HG03571 (cell line): Measurements from ENCODE around the gene PDXDC1.
"Not testable (repeated sequence)": the region's sequence is repeated elsewhere in the genome, so short reads cannot be mapped to it uniquely, and the experiment has no call there.

Source experiments
- ATAC-seq: cut with Tn5 transposase; IDR thresholded peaks from one replicate; pipeline ENCODE4 v1.9.1; 2021; ENCODE audit not compliant: unreplicated experiment

The PDXDC1 gene

GRCh38 chr16:15035163-15035729 is 60.4 kb downstream of the PDXDC1 start:
- ATAC-seq, result no peak

DNA sequence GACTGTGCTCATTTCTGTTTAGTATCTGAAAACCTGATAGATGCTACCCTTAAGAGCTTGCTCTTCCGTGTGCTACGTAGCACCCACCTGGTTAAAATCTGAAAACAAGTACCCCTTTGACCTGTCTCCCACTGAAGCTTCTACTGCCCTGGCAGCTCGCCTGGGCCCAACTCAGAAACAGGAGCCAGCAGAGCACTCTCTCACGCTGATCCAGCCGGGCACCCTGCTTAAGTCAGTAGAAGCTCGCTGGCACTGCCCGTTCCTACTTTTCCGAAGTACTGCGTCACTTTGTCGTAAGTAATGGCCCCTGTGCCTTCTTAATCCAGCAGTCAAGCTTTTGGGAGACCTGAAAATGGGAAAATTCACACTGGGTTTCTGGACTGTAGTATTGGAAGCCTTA is 62.2 kb downstream of the PDXDC1 start:
- ATAC-seq, result no peak

DNA sequence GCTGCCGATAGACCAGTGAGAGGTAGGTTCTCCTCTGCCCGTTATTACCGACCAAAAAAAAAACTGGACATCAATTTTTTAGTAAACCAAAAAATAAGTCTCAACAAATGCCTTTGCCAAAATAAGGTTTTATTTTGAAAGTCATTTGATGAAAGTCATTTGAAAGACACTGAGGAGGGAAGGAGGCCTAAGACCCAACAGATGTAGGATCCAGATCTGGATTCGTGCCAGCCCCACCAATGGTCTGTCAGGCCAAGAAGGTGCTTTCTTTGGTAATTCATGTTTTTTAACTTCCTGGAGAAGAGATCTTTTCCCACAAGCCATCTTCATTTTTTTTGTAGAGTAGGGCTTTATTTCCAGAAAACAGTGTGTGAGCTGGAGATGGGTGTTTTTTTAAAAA is 62.9 kb downstream of the PDXDC1 start:
- no peak for ATAC-seq

GRCh38 chr16:15038689-15039088 is 63.9 kb downstream of the PDXDC1 start:
- no peak for ATAC-seq

GRCh38 chr16:15041271-15042004 is 66.6 kb downstream of the PDXDC1 start:
- no peak for ATAC-seq

DNA sequence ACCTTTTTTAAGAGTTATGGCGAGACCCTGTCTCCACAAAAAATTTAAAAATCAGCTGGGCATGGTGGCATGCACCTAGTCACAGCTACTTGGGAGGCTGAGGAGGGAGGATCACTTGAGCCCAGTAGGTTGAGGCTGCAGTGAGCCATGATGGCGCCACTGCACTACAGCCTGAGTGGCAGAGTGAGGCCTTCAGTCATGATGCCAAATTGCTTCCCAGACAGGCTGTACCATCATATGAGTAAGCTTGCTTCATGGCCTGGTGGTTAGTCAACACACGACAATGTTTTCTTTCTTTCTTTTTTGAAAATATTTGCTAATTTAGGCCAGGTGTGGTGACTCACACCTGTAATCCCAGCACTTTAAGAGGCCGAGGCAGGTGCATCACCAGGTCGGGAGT is 68.5 kb downstream of the PDXDC1 start:
- no peak for ATAC-seq

DNA sequence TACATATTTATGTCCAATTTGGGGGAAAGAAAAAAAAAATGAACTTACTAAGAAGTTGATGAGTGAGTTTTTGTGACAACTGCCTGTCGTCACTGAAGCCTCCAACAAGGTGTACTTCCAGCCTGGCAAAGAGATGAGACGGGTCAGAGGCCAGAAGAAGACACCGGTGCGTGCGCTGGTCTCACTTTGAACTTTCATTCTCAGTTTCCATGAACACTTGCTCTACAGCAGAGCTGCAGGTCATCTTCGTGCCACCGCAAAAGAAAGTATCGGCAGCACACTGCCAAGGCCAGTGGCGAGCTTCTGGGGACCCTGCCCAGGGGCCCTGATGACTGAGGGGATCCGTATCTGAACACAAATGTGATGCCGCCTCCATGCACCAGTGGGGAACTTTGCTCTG is 69.5 kb downstream of the PDXDC1 start:
- ATAC-seq, result no peak

GRCh38 chr16:15045270-15045669 is 70.4 kb downstream of the PDXDC1 start:
- not testable (repeated sequence) for ATAC-seq

GRCh38 chr16:15046692-15047376 is 72.0 kb downstream of the PDXDC1 start:
- ATAC-seq, result no peak

DNA sequence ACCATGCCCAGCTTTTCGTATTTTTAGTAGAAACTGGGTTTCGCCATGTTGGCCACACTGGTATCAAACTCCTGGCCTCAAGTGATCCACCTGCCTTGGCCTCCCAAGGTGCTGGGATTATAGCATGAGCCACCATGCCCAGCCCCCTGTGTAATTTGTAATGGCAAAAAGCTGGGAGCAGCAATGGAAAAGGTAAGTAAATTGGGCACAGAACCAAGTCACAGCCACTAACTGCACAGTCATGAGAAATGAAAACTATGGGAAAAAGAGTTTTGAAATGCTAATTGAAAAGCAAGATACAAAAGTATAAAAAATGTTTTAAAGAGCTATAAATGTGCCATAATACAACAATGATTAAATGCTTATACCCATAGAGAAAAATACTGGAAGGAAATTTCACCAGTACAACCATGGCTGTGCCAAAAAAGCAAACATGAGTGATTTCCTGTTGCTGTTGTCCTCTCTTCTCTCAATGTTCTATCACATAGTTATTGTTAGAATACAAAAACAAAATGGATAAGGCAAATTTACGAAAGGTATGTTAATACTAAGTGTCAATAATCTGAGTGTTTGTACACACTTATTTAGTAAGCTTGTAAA is 74.9 kb downstream of the PDXDC1 start:
- no peak for ATAC-seq

DNA sequence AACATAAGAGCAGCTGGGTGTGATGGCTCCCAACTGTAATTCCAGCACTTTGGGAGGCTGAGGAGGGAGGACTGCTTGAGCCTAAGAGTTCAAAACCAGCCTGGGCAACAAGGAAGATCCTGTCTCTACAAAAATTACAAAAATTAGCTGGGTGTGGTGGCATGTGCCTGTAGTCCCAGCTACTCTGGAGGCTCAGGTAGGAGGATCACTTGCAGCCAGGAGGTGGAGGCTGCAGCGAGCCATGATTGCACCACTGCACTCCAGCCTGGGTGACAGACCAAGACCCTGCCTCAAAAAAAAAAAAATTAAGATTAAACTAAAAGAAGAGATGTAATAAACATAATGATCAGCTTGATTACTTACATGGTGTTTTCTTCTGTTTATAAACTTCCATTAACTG is 75.6 kb downstream of the PDXDC1 start:
- not testable (repeated sequence) for ATAC-seq

DNA sequence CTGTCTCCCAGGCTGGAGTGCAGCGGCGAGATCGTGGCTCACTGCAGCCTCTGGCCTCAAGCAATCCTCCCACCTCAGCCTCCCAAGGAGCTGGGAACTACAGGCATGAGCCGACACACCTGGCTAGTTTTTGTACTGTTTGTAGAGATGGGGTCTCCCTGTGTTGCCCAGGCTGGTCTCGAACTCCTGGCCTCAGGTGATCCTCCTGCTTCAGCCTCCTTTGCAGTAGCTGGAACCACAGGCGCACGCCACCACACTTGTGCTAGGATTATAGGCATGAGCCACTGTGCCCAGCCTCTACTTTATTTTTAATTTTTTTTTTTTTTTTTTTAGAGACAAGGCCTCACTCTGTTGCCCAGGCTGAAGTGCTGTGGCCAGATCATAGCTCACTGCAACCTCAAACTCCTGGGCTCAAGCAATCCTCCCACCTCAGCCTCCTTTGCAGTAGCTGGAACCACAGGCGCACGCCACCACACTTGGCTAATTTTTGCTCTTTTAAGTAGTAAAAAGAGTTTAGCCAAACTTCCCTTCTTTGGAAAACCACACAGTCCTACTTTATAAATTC is 76.6 kb downstream of the PDXDC1 start:
- ATAC-seq, result no peak

GRCh38 chr16:15052747-15053476 is 78.1 kb downstream of the PDXDC1 start:
- ATAC-seq, result no peak

DNA sequence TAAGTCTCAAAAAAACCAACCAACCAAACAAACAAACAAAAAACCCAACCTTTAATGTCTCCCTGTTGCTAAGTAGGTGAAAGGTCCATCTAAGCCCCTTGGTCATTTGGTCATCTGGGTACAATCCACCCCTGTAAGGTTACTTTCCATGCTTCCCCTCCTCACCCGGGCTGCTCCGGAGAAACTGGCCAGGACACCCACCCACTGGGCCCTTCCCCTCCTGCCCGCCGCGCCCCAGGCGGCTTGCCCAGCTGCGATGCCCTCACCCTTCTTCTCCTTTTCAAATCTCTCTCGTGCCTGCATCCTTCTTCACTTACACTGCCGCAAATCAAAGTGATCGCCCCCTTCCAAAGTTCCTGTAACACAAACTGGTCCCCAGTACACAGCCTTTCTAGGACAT is 79.1 kb downstream of the PDXDC1 start:
- ATAC-seq, result no peak

DNA sequence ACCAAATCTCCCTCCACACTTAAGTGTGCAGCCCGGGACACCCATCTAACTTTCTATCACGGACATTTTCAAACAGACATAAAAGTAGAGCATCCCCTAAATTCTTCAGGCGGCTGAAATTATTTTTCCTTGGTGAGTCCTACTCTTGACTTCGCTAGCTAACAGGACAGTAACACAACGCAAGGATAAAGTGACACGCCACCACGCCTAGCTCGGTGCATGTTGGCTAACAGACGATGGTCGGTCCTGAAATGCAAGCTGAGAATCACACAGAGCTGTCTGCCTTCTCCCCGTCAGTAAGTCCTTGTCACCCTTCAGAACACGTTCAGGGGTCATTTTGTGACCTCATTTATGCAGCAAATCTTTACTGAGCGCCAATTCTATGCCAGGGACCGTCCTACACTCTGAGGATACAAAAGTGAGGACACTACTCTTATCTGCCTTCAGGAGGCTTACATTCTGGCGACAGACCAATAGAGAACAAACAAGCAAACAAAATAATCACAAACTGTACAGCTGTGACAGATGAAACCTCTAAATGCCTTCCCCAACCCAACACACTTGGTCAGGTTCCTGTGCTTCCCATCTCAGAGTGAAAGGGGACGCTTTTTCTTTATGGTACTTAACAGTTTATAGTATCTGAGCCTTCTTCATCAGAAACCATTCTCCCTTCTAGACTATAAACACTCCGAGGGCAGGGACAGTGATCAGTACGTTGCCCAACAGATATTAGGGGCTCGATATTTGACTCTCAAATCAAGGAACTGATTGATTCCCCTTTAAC is 79.7 kb downstream of the PDXDC1 start:
- no peak for ATAC-seq

DNA sequence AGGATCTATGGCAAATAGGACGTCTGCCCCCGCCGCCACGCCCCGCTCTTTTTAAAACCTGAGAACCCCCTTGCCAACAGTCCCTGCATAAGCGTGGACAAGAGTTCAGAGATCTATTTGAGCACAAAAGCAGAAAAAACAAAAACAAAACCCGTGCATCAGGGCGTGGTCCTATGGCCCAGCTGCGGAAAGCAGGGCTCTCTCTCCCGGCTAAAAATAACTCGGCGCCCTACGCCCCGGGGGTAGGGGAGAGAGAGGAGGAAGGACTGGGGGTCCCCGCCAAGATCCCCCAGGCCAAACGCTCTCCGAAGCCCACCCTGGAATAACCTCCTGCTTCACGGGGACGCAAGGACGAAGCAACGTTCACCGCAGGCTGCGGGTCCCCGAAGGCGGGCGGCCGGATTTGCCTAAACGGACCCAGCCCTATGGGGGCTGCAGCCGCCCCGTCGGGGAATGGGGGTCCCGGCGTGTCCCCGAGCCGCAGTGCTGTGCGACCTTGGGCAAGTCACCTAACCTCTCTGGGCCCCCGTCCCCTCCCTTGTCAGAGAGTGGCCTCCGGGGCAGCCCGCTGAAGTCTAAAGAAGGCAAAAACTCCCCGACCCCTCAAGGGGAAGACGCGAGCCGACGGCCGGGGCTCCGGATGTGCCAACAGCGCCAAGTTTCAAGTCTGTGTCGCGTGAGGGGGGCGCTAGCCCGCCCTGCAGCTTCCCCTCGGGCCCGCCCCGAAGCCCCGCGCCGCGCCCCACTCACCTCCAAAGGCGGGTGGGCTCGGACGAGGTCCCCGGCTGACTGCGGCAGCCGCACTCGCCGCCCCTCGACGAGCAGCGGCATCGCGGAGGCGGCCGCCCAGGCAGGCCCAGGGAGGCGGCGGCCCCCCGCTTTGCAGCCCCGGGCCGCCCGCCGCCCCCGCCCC is 80.6 kb downstream of the PDXDC1 start:
- peak; percentile 51 for ATAC-seq

DNA sequence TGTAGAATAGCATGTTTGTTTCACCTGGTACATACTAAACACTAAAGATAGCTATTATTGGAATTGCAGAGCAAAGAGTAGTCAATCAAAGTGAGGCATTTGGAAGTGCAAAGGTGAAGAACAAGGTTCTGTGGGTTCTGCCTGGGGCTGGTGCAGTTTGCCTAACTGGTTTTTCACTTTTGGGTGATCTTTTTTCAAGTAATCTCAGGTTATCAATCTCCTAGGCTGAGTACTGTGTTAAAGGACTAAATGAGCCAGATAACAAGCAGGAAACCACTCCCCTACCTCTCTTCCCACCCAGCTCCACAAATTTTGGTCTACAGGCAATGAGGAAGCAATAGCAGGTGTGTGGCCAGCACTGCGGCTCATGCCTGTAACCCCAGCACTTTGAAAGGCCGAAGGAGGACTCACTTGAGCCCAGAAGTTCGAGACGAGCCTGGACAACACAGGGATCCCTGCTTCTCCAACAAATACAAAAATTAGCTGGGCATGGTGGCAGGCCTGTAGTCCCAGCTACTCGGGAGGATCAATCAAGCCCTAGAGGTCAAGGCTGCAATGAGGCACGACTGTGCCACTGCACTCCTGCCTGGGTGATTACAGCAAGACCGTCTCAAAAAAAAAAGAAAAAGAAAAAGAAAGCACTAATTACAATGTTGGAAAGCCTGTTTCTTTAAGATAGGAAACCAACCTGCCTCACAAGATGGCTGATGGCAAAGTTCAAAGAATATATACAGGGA is 83.0 kb downstream of the PDXDC1 start:
- no peak for ATAC-seq

DNA sequence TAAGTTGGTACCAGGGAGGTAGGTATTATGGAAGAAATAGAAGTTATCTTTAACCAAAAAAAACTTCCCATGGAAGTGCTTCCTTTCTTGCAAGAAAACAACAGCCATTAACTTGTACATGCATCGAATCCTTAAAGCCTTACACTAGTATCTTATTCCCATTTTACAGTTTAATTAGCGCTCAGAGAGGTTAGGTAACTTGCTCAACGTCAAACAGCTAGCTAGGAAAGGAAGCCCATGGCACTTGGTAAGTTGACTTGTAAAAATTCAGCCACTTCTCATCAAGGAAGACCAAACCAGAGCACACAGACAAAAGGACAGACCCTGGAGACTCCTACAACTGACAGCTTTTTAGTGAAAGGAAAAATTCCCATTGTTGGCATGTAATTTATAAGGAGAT is 84.5 kb downstream of the PDXDC1 start:
- ATAC-seq, result no peak
